Measurements from ENCODE around the gene GLB1L.
"Not testable (repeated sequence)": the region's sequence is repeated elsewhere in the genome, so short reads cannot be mapped to it uniquely, and the experiment has no call there.

The GLB1L gene

DNA sequence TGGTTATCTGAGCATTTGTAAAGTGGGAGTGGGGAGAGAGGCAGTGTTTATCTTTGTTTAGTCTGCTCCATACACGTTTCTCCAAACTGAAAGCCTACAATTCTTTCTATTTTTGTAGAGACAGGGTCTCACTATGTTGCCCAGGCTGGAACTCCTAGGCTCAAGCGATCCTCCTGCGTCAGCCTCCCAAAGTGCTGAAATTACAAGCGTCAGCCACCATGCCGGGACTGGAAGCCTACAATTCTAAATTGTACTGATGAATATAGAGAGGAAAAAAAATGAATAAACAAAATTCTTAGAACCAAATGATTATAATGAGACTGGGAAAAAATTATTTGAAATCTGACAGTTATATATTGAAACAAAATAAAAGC, 40.1 kb downstream of the GLB1L start:
- no peak for DNase-seq

- no peak for DNase-seq
Measured at GRCh38 chr2:219204425-219205164, 40.6 kb downstream of the GLB1L start.

DNA sequence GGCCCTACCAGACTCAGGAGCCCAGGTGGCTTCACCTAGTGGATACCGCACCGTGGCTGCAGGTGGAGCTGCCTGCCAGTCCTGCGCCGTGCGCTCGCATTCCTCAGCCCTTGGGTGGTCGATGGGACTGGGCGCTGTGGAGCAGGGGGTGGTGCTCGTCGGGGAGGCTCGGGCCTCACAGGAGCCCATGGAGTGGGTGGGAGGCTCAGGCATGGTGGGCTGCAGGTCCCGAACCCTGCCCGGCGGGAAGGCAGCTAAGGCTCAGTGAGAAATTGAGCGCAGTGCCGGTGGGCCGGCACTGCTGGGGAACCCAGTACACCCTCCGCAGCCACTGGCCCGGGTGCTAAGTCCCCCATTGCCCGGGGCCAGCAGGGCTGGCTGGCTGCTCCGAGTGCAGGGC, 43.9 kb downstream of the GLB1L start:
- not testable (repeated sequence) for DNase-seq

DNA sequence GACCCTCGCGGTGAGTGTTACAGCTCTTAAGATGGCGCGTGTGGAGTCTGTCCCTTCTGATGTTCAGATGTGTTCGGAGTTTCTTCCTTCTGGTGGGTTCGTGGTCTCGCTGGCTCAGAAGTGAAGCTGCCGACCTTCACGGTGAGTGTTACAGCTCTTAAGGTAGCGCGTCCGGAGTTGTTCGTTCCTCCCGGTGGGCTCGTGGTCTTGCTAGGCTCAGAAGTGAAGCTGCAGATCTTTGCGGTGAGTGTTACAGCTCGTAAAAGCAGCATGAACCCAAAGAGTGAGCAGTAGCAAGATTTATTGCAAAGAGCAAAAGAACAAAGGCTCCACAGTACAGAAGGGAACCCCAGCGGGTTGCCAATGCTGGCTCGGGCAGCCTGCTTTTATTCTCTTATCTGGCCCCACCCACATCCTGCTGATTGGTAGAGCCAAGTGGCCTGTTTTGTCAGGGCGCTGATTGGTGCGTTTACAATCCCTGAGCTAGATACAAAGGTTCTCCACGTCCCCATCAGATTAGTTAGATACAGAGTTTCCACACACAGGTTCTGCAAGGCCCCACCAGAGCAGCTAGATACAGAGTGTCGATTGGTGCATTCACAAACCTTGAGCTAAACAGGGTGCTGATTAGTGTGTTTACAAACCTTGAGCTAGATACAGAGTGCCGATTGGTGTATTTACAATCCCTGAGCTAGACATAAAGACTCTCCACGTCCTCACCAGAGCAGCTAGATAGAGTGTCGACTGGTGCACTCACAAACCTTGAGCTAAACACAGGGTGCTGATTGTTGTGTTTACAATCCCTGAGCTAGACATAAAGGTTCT, 44.5 kb downstream of the GLB1L start:
- not testable (repeated sequence) for DNase-seq

DNA sequence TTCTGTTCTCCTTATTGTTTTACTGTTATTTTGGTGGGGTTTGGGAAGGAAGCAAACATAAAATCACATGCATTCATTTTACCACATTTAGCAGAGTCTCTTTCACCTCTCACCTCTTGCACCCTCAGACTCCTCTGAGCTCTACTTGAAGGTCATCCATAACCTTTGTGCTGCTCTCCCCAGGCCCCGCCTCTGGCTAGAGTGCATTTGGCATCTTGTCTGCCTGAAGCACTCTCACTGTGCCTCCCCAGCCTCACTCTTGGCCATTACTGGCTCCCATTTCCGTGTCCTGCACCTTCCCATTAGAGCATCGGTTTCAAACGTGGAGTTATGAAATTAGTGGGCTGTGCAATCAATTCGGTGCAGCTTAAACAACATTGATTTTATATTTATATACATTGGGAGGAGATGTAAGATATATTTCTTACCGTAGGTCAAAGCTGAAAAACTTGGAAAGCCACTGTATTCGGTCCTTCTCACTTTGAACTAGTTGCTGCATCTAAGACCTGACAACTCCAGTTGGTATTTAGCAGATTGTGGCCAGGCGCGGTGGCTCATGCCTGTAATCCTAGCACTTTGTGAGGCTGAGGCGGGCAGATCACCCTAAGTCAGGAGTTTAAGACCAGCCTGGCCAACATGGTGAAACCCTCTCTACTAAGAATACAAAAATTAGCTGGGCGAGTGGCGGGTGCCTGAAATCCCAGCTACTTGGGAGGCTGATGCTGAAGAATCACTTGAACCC, 45.6 kb downstream of the GLB1L start:
- no peak for DNase-seq

GRCh38 chr2:219198974-219199373, 46.3 kb downstream of the GLB1L start:
- no peak for DNase-seq

DNA sequence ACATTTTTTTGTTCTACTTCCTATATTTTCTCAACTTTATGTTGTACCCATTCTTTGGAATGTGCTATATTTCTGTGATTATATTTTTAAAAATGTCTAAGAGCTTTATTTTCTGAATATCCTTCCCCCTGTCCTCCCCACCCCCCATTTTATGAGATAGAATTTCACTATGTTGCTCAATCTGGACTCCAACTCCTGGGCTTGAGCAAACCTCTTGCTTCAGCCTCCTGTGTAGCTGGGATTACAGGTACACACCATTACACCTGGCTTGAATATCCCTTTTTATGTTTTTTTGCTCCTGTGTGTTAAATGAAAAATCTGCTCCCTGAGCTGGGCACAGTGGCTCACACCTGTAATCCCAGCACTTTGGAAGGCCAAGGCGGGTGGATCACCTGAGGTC, 47.9 kb downstream of the GLB1L start:
- DNase-seq: no peak

DNA sequence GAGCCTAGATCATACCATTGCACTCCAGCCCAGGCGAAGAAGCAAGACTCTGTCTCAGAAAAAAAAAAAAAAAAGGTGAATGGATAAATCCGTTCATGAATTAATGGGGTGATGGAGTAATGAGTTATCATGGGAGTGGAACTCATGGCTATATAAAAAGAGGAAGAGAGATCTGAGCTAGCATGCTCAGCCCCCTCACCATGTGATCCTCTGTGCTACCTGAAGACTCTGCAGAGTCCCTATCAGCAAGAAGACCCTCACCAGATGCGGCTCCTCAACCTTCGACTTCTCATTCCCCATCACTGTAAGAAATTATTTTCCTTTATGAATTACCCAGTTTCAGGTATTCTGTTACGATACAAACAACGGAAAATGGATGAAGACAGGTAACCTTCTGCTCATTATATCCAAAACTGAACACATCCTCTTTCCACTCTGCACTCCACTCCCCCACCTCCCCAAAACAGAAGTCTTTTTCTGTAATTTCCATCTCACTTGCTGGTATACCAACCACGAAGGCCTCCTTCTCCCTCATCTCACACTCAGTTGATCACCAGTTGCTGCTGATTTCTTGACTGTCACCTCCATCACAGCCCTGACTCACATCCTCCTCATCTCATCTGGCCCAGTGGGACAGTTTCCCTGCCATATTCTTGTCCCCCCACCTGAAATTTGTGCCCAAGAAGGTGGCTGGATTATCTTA, 58.3 kb downstream of the GLB1L start:
- DNase-seq: no peak
